DMS114 treated with DMSO at 0.1 percent for 48 hours (cell line): ENCODE results near the gene CDHR1.

Experiments
- DNase-seq: peaks from one replicate; lab custom pipeline; 2025; ENCODE audit not compliant: unreplicated experiment; lab: John Stamatoyannopoulos, UW

Gene CDHR1

DNA sequence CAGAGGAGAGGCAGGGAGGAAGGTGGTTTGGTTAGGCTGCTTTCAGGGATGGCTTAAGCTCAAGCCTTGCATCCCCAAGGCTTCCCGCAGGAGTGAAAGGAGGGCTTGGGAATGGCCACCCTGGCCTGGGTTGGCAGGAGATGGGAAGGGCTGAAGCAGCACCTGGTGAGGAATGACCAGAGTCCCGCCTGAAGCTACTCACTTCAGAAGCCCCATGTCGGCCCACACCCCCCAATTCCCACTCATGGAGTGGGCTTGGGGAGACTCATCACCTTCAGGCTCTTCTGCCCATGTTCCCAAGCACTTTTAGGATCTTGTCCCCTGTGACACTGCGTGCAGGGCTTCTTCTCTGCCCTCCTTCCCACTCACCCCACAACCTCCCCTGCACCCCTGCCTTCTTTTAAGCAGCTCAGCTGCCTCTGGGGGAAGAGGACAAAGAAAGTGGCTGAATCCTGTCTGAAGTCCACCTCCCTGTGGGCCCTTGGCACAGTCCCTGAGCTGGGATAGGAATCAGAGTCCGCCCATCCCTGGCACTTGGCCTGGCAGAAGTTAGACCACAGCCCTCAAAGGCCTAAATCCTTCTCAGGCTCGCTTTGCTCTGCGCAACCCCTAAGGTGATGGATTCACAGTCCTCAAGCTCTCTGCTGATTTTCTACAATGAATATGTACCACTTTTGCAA is 67.0 kb downstream of the CDHR1 start:
- no peak for DNase-seq

DNA sequence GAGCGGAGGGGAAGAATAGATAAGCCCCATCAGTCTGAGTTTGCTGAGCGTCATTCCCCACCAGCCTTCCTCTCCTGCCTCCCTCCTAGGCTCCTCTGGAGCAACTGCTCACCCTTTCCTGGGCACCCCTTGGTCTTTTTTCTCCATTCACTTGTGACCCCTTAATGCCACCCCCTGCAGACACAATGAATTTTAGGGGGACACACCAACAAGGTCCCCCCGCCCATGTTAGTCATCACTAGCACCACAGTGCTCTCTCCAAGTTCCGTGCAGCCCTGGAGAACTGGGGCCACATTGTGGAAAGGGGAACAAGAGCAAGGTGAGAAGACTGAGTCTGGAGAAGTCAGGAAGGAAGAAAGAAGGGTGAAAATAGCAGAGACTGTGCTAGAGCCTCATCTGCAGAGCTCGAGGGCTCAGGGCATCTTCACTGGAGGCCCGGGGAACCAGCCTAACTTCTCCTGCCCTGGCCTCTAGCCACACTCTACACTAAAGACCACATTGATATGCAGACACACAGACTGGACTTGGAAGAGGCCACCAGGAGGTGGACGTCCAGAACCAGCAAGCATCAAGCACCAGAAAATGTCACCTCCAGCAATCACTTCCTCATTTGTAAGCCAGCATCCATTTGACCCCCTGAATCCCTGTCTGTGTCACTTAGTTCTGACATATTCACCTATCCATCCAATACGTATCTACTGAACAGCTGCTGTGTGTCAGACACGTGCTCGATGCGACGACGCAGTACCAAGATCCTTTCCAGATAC is 68.0 kb downstream of the CDHR1 start:
- DNase-seq = no peak

DNA sequence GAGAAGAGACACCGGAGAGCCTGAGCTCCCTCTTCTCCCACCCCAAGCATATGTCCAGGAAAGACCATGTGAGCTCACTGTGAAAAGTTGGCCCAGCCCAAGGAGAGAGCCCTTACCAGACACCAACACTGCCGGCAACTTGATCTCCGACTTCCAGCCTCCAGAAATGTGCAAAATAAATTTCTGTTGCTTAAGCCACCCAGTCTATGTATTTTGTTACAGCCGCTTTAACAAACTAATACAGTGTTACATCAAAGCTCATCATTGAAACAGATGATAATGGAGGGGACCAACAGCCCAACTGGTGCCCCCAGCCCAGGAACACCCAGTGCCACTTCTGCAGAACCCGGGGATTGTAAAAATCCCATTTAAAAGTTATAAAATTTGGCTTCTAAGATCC is 69.4 kb downstream of the CDHR1 start:
- DNase-seq = no peak

DNA sequence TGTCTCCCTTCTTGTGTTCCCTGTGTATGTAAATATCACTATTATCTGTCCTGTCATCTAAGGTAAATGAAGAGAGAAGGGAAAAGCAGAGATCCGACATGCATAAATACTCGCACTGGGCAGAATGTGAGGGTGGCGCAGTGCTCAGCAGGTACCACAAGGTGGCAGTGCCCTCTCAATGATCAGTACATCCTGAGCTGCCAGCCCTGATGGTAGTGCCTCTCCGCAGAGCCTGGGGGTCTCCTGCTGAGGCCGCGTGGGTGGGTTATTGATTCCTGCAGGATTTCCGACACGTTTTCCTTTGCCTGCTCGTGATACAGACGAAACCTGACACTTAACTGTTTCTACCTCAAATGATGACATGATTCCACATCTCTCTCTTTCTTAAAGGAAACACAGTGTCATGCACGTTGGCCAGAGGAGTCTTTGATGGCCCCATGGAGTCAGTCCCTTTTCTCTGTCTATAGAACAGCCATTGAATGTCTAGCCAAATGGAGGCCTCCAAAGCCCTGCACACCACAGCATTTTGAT is 70.3 kb downstream of the CDHR1 start:
- DNase-seq = peak; percentile 53

DNA sequence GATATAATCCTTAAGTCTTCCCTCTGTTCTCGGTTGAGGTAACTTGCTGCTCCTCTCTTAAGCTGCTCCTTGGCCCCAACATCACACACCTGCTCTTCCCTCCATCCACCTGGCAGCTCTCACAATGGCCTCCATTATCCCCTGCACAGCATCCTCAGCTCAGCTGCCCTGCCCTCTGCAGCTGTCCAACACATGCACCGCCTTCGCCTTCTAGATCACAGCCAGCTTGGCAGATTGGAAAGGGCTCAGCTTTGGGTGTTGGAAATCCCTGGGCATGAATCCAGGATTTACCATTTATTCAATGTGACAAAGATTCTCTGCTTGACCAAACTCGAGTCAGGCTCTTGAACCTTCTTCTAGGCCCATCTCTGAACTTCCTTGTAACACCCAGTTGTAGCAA is 71.1 kb downstream of the CDHR1 start:
- no peak for DNase-seq

DNA sequence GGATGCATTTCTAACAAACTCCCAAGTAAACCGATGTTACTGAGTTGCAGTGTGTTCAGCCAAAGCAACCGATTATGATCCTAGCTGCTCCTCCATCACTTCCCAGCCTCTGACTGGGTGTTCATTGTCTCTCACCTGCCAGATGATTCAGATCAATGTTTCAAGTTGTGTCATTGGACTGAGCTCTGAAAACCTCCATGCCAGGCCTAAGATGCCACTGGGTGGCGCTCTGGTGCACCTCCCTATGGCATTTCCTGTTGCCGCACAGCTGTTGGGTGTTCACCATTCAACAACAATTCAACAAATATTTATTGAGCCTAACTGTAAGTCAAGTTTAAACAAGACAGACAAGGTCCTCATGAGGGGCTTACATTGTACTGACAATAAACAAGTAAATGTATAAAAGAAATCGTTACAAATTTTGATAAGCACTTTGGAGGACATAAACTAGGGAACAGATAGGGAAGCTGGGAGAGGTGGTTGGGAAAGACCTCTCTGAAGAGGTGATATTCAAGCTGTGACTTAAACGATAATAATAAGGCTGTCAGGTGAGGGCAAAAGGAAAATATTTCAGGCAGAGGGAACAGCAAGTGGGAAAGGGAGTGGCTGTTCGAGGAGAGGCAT is 73.3 kb downstream of the CDHR1 start:
- DNase-seq = no peak

DNA sequence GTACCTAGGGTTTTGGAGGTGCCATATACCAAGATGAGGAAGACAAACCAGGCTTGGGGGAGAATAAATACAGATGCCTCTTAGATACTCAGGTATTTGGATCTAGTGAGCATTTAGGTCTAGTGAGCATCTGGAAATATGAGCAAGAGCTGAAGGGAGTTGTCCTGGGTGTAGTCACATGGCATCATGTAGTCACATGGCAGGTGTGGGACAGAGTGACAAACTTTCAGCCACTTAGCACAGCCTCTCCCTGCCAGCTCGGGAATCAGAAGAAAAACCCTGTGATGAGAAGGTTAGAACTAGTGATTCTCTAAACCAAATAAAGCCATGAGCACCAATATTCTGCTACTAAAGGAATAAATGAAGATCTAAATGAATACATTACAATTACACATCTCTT is 74.8 kb downstream of the CDHR1 start:
- no peak for DNase-seq
